Prostate gland (tissue), 2 donors: Measurements from ENCODE around the gene STOML1. TPM values are rescaled to one million over a fixed set of nuclear protein-coding genes. Genes with fewer than 3 reads are reported as not detected.

Experiments
- DNase-seq: peaks from one replicate; pipeline ENCODE4 v3.0.0-alpha.2; 2019; ENCODE audit warnings: low spot score
- H3K27ac ChIP-seq, 2 donors: fragments of 200-600 bp; sonication (generic); 2 replicates each; pipeline ENCODE4 v1.5.1; 2017 to 2019
- H3K27me3 ChIP-seq: fragments of 200-600 bp; sonication (generic); replicated peaks from 2 replicates; pipeline ENCODE4 v1.5.1; 2019; ENCODE audit not compliant: insufficient read depth
- H3K36me3 ChIP-seq, 2 donors: fragments of 200-600 bp; sonication (generic); 1 replicate in 1 of 2; 2 replicates in 1 of 2; pipeline versions ENCODE4 v1.5.1 to v1.8.1; 2017 to 2019
- H3K4me1 ChIP-seq: fragments of 200-600 bp; sonication (generic); replicated peaks from 2 replicates; pipeline ENCODE4 v1.5.1; 2019
- H3K4me3 ChIP-seq, 2 donors: fragments of 200-600 bp; sonication (generic); 2 replicates each; pipeline ENCODE4 v1.5.1; 2017 to 2019
- H3K9me3 ChIP-seq: fragments of 200-600 bp; sonication (generic); 2 replicates; pipeline ENCODE4 v1.5.1; 2017
- POLR2A ChIP-seq: fragments of 450-650 bp; IDR thresholded peaks from one replicate; pipeline ENCODE4 v1.6.1; 2016; ENCODE audit warnings: antibody characterized with exemption, mild to moderate bottlenecking
- POLR2AphosphoS5 ChIP-seq: sonication (generic); formaldehyde crosslinking; IDR thresholded peaks from one replicate; pipeline ENCODE4 v1.6.1; 2017; ENCODE audit warnings: antibody characterized with exemption
- WGBS: methylation state at CpG from one replicate; pipeline ENCODE4 v1.1.5; 2018; 5-methylcytosine and 5-hydroxymethylcytosine counted together
- intact Hi-C: fragments of 100-400 bp; cut with DNase I; formaldehyde crosslinking; loops from one replicate; pipeline ENCODE4 v1.14.2; 2022
- total RNA-seq, 2 donors: library from RNA; depleted of rRNA; stranded (reverse); fragments of >200 nt; gene quantifications; one replicate each; pipeline ENCODE4 v1.1.0, GENCODE V29; 2016
- TF ChIP-seq, protein P1 (sequence below), 4 experiments: fragments of 200-600 bp in 2 of 4; fragments of 450-650 bp in 2 of 4; sonication (generic) in 2 of 4; IDR thresholded peaks; 1 replicate in 3 of 4; 2 replicates in 1 of 4; pipeline ENCODE4 v1.5.1; 2016 to 2019; ENCODE audit warnings: antibody characterized with exemption in 4 of 4, mild to moderate bottlenecking in 2 of 4, moderate library complexity in 2 of 4

The STOML1 gene, protein sequence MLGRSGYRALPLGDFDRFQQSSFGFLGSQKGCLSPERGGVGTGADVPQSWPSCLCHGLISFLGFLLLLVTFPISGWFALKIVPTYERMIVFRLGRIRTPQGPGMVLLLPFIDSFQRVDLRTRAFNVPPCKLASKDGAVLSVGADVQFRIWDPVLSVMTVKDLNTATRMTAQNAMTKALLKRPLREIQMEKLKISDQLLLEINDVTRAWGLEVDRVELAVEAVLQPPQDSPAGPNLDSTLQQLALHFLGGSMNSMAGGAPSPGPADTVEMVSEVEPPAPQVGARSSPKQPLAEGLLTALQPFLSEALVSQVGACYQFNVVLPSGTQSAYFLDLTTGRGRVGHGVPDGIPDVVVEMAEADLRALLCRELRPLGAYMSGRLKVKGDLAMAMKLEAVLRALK
- total RNA-seq, result 10 to 100 TPM; 15.6 to 26.8 TPM

DNA sequence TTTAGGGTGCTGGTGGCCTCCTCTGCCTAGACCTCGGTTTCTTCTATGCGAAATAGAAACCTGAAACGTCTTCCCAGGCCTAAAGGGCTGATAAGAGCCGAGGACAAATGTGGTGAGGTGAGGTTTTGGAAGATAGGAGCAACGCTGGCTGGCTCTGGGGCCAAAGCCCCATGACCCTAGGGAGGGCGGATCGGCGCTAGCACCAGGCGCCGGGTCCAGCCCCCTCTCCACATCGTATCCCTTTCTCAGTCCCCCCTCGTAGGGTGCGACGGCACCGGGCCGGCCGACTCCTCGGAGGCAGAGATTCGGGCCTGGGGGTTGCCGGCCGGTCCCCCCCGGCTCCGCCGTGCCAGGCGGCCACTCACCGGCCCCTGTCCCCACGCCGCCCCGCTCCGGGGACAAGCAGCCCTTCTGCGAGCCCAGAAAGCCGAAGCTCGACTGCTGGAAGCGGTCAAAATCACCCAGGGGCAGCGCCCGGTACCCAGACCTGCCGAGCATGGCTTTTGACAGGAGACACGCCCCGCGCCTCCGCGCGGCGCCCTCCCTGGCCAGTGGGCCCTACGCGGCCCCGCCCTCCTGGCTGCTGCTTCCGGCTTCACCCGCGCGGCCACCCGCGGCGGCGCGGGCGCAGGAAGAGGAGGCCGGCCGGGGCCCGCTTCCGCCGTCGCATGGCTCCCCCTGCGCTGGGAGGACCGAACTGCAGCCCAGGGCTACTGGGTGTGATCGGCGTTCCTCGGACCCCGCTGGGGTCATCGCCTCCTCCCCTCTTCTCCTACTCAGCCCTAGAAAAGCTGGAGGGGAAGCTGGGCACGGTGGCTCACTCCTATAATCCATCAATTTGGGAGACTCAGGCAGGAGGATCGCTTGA lies at the start of gene STOML1:
Gene STOML1, minus strand, starts transcription at position 570 of the 868 bp plus-strand sequence. Its CDS starts 72 bp downstream, at position 498.
- DNase-seq, result peak; percentile 87
- WGBS, result under 1% methylated on average over 39 of the region's 72 CpGs
- peaks cover 4% of the 10 kb centered on the region for H3K4me1 ChIP-seq
- H3K9me3 ChIP-seq, result no peaks in the 10 kb centered on the region
- intact Hi-C loops, result loop anchor here (10.0 kb wide), 1 partner anchor 623 kb away; the partner anchor contains the start of gene CLK3
- H3K4me3 ChIP-seq, result peak within 1 kb of the TSS; percentile 68 to 70
- H3K27ac ChIP-seq, result peak within 1 kb of the TSS; percentile 72 to 74
- H3K27me3 ChIP-seq, result no peaks in the 10 kb centered on the region
- no peaks in the 10 kb centered on the region for H3K36me3 ChIP-seq
- TF ChIP-seq, protein P1, sequence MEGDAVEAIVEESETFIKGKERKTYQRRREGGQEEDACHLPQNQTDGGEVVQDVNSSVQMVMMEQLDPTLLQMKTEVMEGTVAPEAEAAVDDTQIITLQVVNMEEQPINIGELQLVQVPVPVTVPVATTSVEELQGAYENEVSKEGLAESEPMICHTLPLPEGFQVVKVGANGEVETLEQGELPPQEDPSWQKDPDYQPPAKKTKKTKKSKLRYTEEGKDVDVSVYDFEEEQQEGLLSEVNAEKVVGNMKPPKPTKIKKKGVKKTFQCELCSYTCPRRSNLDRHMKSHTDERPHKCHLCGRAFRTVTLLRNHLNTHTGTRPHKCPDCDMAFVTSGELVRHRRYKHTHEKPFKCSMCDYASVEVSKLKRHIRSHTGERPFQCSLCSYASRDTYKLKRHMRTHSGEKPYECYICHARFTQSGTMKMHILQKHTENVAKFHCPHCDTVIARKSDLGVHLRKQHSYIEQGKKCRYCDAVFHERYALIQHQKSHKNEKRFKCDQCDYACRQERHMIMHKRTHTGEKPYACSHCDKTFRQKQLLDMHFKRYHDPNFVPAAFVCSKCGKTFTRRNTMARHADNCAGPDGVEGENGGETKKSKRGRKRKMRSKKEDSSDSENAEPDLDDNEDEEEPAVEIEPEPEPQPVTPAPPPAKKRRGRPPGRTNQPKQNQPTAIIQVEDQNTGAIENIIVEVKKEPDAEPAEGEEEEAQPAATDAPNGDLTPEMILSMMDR (IDR thresholded peaks at IDR 0.05), result peak; percentile 77 to 97 (median 92)
- TF ChIP-seq POLR2A, result peak; percentile 46
- TF ChIP-seq POLR2AphosphoS5, result peak; percentile 55

DNA sequence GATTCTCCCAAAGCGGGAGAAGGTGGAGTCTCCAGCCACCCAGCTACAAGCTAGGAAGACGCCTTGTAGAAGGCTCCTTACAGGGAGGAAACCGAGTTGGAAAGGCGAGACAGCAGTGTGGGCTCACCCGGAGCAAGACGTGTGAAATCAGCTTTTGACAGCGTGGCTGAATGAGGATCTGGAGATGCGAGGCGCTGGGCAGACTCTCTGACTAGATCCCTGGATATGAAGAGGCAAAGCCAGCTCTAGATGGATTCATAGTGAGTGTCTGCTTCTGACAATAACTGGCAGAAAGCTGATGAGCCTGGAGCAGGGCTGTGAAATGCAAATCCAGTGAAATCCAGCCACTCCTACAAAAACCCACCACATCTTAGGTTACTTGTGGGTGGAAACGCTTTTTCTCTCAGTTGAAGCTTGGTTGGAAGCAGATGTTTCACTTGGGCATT lies 49.2 kb upstream of the STOML1 start:
- TF ChIP-seq, protein P1 (IDR thresholded peaks at IDR 0.05), result no peak
- TF ChIP-seq POLR2A (no peak), POLR2AphosphoS5 (no peak)
- H3K27me3 ChIP-seq, result no peaks in the 10 kb centered on the region
- H3K4me3 ChIP-seq, result no peak overlapping the region
- peaks cover 0 to 5% of the 10 kb centered on the region in 2 donors for H3K36me3 ChIP-seq
- peak overlapping the region in 1 of 2 donors; percentile 50 for H3K27ac ChIP-seq
- no peak for DNase-seq
- intact Hi-C loops, result no loop called here
- H3K9me3 ChIP-seq, result no peaks in the 10 kb centered on the region
- H3K4me1 ChIP-seq, result no peaks in the 10 kb centered on the region
- WGBS, result 82% methylated on average over 10 of the region's 10 CpGs

DNA sequence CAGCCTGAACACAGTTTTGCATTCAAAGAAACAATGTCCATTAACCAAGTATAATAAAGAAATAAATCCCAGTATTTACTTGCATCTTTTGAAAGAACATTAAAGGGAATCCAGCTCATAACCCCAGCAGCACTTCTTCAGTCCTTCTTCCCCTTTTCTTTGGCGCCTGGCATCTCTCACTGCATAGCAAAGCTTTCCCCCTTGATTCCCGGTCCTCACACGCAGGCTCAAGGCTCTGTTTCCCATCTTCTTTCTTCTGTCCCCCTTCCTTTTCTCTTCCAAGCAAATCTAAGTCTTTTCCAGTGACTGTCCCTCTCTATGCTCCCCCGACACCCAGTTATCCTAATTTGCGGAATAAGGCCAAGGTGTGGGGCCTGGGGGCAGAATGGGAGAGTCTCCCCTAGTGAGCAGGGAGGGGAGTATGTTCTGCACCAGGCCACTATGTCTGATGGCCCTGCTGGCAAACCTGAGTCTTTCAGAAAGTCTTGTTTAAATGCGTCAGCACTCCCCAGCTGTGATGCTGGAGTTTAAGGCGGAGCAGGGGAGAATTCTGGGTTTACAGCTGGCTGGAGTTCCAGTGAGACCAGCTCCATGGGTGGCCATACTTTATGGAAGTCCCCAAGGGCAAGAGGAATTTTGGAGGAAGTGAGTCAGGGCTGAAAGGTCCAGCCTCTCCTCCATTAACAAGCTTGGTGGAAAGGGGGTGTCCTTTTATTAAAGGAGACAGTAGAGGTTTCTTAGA lies 48.2 kb upstream of the STOML1 start:
- Histone ChIP-seq H3K9me3 (no peaks in the 10 kb centered on the region), H3K4me3 (no peak overlapping the region), H3K4me1 (no peaks in the 10 kb centered on the region), H3K36me3 (peaks cover 0 to 6% of the 10 kb centered on the region in 2 donors), H3K27me3 (no peaks in the 10 kb centered on the region), H3K27ac (peak overlapping the region; percentile 41 to 50)
- no peak for DNase-seq
- no peak for TF ChIP-seq POLR2A
- 79% methylated on average over 7 of the region's 7 CpGs for WGBS
- intact Hi-C loops, result no loop called here

DNA sequence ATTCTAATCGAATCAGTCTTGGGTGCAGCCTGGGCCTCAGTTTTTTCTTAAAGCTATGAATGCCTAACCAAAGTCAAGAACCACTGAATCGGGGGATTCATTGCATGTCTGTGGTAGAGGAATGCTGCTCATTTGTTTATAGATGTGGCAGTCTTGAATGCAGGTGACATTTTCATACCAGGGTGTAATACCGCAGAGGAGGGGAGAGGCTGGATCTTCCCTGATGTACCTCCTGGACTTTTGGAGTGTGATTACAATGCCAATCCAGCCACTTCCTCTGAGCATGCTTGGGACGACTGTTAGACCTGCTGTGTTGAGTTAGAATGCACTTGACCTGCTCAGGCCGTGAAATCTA lies 47.5 kb upstream of the STOML1 start:
- 74% methylated on average over 5 of the region's 5 CpGs for WGBS
- TF ChIP-seq POLR2AphosphoS5, result no peak
- intact Hi-C loops, result loop anchor here (2.0 kb wide), 1 partner anchor 67 kb away; no protein-coding TSS in a partner anchor
- no peaks in the 10 kb centered on the region for H3K9me3 ChIP-seq
- H3K4me3 ChIP-seq, result no peak overlapping the region
- peaks cover 0 to 11% of the 10 kb centered on the region in 2 donors for H3K36me3 ChIP-seq
- no peaks in the 10 kb centered on the region for H3K27me3 ChIP-seq
- no peaks in the 10 kb centered on the region for H3K4me1 ChIP-seq
- no peak for DNase-seq
- H3K27ac ChIP-seq, result no peak overlapping the region

DNA sequence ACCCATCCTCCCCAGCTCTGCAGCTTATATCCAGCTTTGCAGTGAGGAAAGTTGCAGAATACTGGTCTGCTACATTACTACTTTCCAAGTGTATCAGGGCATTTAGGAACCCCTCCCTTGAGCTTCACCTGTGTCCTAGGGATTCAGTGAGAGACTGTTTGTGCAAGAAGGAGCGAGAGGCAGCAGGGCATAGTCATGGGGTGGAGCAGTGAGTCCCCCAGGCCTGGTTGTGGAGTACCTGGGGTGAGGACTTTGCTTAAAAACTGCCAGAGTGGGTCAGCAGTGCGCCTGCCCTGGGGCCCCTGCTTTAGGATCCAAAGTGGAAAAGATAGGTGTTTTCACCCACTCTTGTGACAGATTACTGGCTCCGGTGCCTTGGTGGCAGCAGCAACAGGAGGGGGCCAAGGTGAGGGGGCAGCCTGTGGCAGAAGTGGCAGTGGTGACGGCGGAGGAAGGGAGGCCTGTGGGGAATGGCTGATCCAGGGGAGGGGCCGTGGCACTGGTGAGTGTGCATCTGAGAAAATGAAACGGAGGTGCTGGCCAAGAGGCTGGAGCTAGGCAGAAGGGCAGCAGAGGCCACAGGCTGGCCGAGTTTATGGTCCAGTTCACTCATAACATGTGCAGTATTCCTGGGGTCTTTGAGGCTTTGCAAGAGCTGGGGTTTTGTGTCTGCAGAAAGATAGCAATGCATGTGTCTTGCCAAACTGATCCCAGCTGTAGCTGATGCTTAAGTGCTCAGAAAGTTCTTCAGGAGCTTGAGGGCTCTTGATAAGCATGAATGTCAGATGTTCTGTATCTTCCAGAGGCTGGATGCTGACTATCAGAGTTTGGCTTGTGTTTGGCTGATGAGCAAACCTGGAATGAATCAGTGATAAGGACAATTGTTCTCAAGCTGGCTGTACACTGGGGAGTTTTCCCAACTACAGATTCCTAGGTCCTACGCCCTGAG lies 46.9 kb upstream of the STOML1 start:
- H3K36me3 ChIP-seq, result peaks cover 0 to 14% of the 10 kb centered on the region in 2 donors
- 74% methylated on average over 9 of the region's 9 CpGs for WGBS
- no peak for DNase-seq
- H3K4me1 ChIP-seq, result no peaks in the 10 kb centered on the region
- H3K27ac ChIP-seq, result no peak overlapping the region
- H3K9me3 ChIP-seq, result no peaks in the 10 kb centered on the region
- TF ChIP-seq POLR2AphosphoS5 (no peak), POLR2A (no peak)
- TF ChIP-seq, protein P1 (IDR thresholded peaks at IDR 0.05), result no peak
- intact Hi-C loops, result loop anchor here (2.0 kb wide), 1 partner anchor 66 kb away; no protein-coding TSS in a partner anchor
- H3K27me3 ChIP-seq, result no peaks in the 10 kb centered on the region
- no peak overlapping the region for H3K4me3 ChIP-seq
